Activated T-cell treated with anti-CD3 and anti-CD28 coated beads, Interleukin-2, amount 50 U/mL, for 72 hours (primary cell): ENCODE results near the gene PHACTR1. TPM values are rescaled to one million over a fixed set of nuclear protein-coding genes. Genes with fewer than 3 reads are reported as not detected.

Source experiments
- ATAC-seq, 2 donors: fragments of 150-1000 bp; cut with Tn5 transposase; replicated peaks in 1 of 2; 2 replicates each; pipeline ENCODE4 v1.10.0; 2021; ENCODE audit warnings: moderate library complexity in 2 of 2, mild to moderate bottlenecking in 1 of 2
- DNase-seq, 2 donors: peaks; one replicate each; pipeline ENCODE4 v3.0.0; 2021 to 2022; ENCODE audit warnings: mixed read lengths in 1 of 2
- H3K27ac Mint-ChIP-seq: one replicate; pipeline ENCODE4 v1.8.0; 2022; ENCODE audit warnings: mild to moderate bottlenecking, moderate library complexity, mixed read lengths
- H3K27me3 Mint-ChIP-seq: one replicate; pipeline ENCODE4 v1.8.0; 2022; ENCODE audit warnings: low read depth, mixed read lengths
- H3K36me3 Mint-ChIP-seq, 2 donors: one replicate each; pipeline ENCODE4 v1.8.0; 2022; ENCODE audit warnings: mixed read lengths in 2 of 2, mild to moderate bottlenecking in 1 of 2; ENCODE audit not compliant: insufficient read depth in 2 of 2
- H3K4me1 Mint-ChIP-seq: one replicate; pipeline ENCODE4 v1.8.0; 2022; ENCODE audit warnings: low read depth, mixed read lengths
- H3K4me3 Mint-ChIP-seq, 2 donors: one replicate each; pipeline ENCODE4 v1.8.0; 2022; ENCODE audit warnings: mild to moderate bottlenecking in 2 of 2, mixed read lengths in 2 of 2, moderate library complexity in 2 of 2
- H3K9me3 Mint-ChIP-seq, 2 donors: one replicate each; pipeline ENCODE4 v1.8.0; 2022; ENCODE audit warnings: mixed read lengths in 2 of 2
- total RNA-seq, 2 donors: library from RNA; stranded (reverse); gene quantifications; one replicate each; pipeline ENCODE4 v1.2.3, GENCODE V29; 2022

The PHACTR1 gene
- total RNA-seq, 2 donors from 2014 or later = 0.05 to 0.16 TPM

- H3K27ac Mint-ChIP-seq = no peak overlapping the region
- DNase-seq (peak; percentile 66 to 75), ATAC-seq (peak; percentile 95)
- no peaks in the 10 kb centered on the region for H3K36me3 Mint-ChIP-seq
- no peaks in the 10 kb centered on the region for H3K9me3 Mint-ChIP-seq
- peaks cover 39% of the 10 kb centered on the region for H3K4me1 Mint-ChIP-seq
- peaks cover 12% of the 10 kb centered on the region for H3K27me3 Mint-ChIP-seq
- H3K4me3 Mint-ChIP-seq = peak overlapping the region; percentile 68 to 78
Measured at GRCh38 chr6:13273931-13274706, 557.6 kb downstream of the PHACTR1 start.

DNA sequence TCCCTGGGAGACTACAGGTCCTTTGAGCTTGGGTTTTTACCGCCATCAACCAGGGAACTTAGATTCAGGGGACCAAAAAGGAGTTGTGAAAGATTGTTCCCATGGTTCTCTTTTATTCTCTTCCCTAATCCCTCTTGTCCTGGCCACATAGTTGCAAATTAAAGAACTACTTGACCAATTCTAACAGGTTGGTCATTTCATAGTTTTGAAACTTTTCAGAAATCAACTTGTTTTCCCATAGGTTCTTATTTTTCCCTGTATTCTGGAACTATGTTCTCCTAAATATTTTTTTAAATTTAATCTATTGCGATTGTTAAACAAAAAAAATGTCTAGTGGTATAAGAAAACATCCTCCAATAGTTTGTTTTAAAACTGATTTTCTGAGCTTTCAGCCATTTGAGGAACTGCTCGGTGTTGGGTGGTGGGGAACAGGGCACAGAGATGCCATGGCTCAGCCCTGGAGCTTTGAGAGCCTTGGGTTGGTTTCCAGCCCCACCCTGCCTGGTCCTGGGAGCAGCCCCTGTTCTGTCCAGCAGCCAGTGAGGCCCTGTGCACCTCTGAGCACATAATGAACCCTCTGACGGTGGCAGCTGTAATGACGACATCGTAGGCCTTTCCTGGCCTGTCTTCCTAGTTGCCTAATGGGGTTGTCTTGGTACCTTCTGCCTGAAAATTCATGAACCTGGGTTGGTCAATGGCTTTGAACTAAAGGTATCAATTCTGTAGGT lies 558.3 kb downstream of the PHACTR1 start:
- Mint-ChIP-seq H3K4me3 (peak overlapping the region; percentile 68 to 78), H3K27me3 (peaks cover 9% of the 10 kb centered on the region), H3K9me3 (no peaks in the 10 kb centered on the region), H3K36me3 (no peaks in the 10 kb centered on the region), H3K27ac (no peak overlapping the region), H3K4me1 (peaks cover 39% of the 10 kb centered on the region)
- no peak for ATAC-seq
- no peak for DNase-seq

DNA sequence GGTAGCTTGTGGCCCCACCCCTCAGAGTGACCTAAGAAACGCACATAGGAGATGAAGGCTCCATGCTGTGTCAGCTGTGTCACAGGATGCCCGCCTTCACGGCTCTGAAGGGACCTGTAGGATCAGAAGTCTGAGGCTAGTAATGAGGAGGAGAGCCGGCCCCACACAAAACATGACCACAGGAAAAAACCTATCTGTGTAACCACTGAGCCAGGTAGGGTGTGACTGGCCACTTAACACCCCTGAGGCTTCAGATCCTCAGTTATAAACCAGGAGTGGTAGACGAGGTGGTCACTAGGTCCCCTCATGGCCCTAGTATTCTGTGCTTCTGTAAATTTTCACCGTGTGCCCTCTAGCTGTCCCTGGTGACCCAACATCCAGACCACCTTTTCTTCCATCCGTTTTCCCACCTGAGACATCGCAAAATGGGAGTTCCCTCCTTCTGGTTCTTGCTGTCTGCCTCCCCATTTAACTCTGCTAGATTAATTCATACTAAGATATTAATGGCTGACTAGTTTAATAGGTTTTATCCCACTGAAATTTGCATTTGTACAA lies 558.9 kb downstream of the PHACTR1 start:
- Mint-ChIP-seq H3K27ac (no peak overlapping the region), H3K36me3 (no peaks in the 10 kb centered on the region)

DNA sequence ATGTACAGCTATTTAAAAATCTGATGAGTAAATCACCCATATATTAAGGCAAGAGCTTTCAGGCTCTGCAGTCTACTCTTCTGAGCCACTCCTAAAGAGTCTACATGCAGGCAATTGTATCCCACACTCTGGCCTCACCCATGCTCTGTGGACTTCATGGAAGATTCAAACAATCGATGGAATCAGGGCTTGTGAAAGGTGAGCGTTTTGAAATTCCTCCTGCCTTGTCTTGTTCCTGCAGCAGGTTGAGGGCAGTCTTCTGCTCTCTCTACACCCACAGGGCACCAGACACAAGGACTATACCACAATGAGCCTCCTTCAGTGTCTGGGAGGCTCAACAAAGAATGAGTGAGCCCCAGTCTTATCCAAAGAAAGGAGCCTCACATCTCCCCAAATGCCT lies 560.7 kb downstream of the PHACTR1 start:
- Mint-ChIP-seq H3K4me1 (peaks cover 44% of the 10 kb centered on the region), H3K27ac (no peak overlapping the region), H3K4me3 (no peak overlapping the region), H3K27me3 (peaks cover 2% of the 10 kb centered on the region), H3K36me3 (no peaks in the 10 kb centered on the region), H3K9me3 (no peaks in the 10 kb centered on the region)
- ATAC-seq (no peak), DNase-seq (no peak)

More for the DNA sequence above, 558.9 kb downstream of the PHACTR1 start:
- Mint-ChIP-seq H3K27me3 (peaks cover 6% of the 10 kb centered on the region), H3K4me1 (peaks cover 45% of the 10 kb centered on the region), H3K9me3 (no peaks in the 10 kb centered on the region), H3K4me3 (no peak overlapping the region)
- ATAC-seq (no peak), DNase-seq (no peak)

DNA sequence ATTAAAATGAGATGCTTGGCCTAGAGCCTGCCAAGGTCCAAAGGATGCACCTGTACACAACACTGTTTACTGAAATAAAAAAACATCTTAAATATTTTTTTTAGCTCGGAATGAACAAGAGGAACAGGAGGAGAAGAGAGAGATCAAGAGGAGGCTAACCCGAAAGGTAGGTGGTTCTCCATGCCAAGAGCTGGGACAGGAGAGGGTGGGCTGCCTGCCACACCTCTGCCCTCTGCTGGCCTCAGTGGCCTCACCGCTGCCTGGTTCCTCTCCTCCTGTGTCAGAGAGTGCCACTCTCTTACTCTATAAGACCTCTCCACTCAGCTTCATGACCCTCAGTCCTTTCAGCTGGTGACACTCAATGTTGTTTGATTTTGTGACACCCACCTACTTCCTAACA lies 561.6 kb downstream of the PHACTR1 start:
- H3K4me3 Mint-ChIP-seq = no peak overlapping the region
- H3K27me3 Mint-ChIP-seq = no peaks in the 10 kb centered on the region
- peak; percentile 18 to 27 for DNase-seq
- H3K36me3 Mint-ChIP-seq = no peaks in the 10 kb centered on the region
- H3K9me3 Mint-ChIP-seq = no peaks in the 10 kb centered on the region
- H3K4me1 Mint-ChIP-seq = peaks cover 36% of the 10 kb centered on the region
- no peak for ATAC-seq
- H3K27ac Mint-ChIP-seq = no peak overlapping the region

DNA sequence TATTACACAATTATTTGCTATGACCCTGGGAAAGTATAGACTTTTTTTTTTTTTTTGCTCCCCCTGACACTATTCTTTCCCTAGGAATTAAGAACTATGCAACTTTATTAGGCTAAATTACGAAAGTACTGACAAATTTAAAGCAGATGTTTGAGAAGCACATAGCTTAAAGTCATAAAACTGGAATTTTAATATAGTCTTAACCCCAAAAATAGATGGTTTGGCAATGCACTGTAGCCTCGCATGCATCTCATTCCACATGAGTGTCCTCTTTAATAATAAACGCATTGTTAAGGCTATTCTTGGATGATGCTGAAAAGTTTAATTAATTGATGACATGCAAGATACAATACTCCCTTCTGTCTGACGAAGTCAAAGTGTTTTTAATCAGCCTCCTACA lies 562.4 kb downstream of the PHACTR1 start:
- no peak overlapping the region for H3K4me3 Mint-ChIP-seq
- no peak for ATAC-seq
- peaks cover 27% of the 10 kb centered on the region for H3K4me1 Mint-ChIP-seq
- no peaks in the 10 kb centered on the region for H3K9me3 Mint-ChIP-seq
- no peak for DNase-seq
- H3K36me3 Mint-ChIP-seq = no peaks in the 10 kb centered on the region
- H3K27me3 Mint-ChIP-seq = no peaks in the 10 kb centered on the region
- no peak overlapping the region for H3K27ac Mint-ChIP-seq

GRCh38 chr6:13280254-13280653 lies 563.7 kb downstream of the PHACTR1 start:
- H3K9me3 Mint-ChIP-seq = no peaks in the 10 kb centered on the region
- H3K27ac Mint-ChIP-seq = no peak overlapping the region
- peaks cover 18% of the 10 kb centered on the region for H3K4me1 Mint-ChIP-seq
- H3K4me3 Mint-ChIP-seq = no peak overlapping the region
- ATAC-seq (no peak), DNase-seq (no peak)
- H3K27me3 Mint-ChIP-seq = no peaks in the 10 kb centered on the region
- no peaks in the 10 kb centered on the region for H3K36me3 Mint-ChIP-seq

- no peak for DNase-seq
- Mint-ChIP-seq H3K9me3 (no peaks in the 10 kb centered on the region), H3K27me3 (no peaks in the 10 kb centered on the region), H3K27ac (no peak overlapping the region), H3K36me3 (peaks cover 0 to 3% of the 10 kb centered on the region in 2 donors), H3K4me1 (peaks cover 18% of the 10 kb centered on the region), H3K4me3 (no peak overlapping the region)
- ATAC-seq = no peak
Measured at GRCh38 chr6:13281686-13282085, 565.1 kb downstream of the PHACTR1 start.

DNA sequence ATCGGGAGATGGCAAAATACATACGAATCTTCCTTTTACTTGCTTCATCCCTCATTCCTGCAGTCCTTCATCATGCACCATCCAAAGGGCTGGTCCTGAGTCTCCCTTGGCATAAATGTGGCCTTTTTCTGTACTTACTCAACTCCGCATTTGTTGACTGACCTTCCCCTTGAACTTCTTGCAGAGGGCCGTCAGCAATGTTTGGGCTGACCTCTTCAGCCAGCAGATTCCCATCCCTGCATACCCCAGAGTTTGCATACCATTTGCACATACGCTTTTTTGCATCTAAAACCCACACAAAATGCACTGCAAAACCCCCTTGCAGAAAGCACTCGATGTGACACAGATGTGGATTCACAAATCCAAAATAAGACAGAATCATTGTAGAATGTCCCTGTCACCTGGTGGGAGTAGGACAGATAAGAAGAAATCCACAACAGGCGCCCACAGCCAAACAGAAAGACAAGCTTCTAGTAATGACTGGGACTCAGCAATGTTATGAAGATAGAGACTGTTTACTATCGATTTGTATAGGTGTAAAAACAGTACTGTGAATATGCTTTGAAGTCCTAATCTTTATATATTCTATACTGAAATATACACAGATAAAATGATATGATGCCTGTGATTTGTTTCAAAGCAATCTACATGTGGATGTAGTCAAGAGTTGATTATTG lies 566.0 kb downstream of the PHACTR1 start:
- Mint-ChIP-seq H3K27ac (no peak overlapping the region), H3K27me3 (no peaks in the 10 kb centered on the region), H3K4me3 (no peak overlapping the region), H3K9me3 (peaks cover 0 to 2% of the 10 kb centered on the region in 2 donors), H3K36me3 (peaks cover 0 to 10% of the 10 kb centered on the region in 2 donors), H3K4me1 (peaks cover 15% of the 10 kb centered on the region)
- ATAC-seq (peak; percentile 50 to 66), DNase-seq (no peak)

DNA sequence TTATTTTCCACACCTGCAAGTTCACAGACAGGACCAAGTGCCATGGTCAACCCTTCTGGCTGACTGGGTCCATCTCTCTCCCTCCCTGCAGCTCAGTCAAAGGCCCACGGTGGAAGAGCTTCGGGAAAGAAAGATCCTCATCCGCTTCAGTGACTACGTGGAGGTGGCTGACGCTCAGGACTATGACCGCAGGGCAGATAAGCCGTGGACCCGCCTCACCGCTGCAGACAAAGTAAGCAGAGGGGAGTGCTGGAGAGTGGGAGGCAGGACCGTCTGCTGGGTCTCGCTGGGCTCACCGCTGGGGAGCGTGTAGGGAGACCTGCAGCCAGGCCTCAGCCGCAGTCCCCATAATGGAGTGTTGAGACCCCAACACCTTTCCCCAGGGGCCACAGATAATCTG lies 566.8 kb downstream of the PHACTR1 start:
- H3K9me3 Mint-ChIP-seq = peaks cover 0 to 2% of the 10 kb centered on the region in 2 donors

DNA sequence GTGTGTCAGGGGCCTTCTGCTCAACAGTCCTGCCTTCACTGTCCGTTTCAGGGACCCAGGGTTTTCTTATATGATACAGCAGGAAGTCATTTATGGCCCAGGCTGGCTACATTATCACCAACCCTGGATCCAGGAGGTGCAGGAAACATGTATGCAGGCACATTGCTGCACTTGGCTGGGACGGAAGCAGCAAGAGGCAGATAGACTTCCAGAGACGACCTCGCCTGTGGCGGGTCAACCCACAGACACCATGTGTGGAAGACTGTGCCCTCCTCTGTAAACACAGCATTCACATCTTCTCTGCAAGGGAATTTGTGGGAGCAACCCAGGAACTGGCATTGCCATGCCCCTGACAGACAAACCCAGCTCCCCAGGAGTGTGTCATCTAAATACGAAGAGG lies 568.1 kb downstream of the PHACTR1 start:
- Mint-ChIP-seq H3K9me3 (peaks cover 0 to 2% of the 10 kb centered on the region in 2 donors), H3K36me3 (peaks cover 3 to 15% of the 10 kb centered on the region in 2 donors), H3K27ac (no peak overlapping the region), H3K4me1 (peaks cover 9% of the 10 kb centered on the region), H3K4me3 (no peak overlapping the region), H3K27me3 (no peaks in the 10 kb centered on the region)
- ATAC-seq (no peak), DNase-seq (no peak)

More for the DNA sequence above, 566.8 kb downstream of the PHACTR1 start:
- no peak for DNase-seq
- Mint-ChIP-seq H3K4me3 (no peak overlapping the region), H3K27ac (no peak overlapping the region), H3K27me3 (no peaks in the 10 kb centered on the region), H3K4me1 (peaks cover 9% of the 10 kb centered on the region), H3K36me3 (peaks cover 3 to 11% of the 10 kb centered on the region in 2 donors)
- no peak for ATAC-seq

GRCh38 chr6:13285705-13286104 lies 569.1 kb downstream of the PHACTR1 start:
- DNase-seq (no peak), ATAC-seq (no peak)
- Mint-ChIP-seq H3K36me3 (peaks cover 7 to 15% of the 10 kb centered on the region in 2 donors), H3K9me3 (peaks cover 0 to 2% of the 10 kb centered on the region in 2 donors), H3K27ac (no peak overlapping the region), H3K27me3 (no peaks in the 10 kb centered on the region), H3K4me3 (no peak overlapping the region), H3K4me1 (peaks cover under 1% of the 10 kb centered on the region)

DNA sequence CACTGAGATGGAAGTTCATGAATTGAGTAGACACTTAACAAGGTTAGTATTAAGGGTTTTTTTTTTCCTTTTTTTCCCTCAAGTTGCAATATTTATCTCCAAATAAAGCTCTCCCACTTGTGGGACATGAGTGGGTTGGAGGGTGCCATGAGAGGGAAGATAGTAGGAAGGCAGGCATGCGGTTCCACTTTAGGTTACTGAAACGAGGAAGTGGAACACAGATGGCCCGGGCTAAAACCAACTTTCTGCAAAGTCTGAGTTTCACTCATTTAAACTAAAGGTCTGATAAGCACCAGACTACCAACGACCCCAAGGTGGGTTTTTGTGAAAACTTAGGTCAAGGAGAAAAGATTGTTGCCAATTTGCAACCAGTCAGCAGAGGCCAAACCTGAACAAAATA lies 569.6 kb downstream of the PHACTR1 start:
- ATAC-seq = no peak
- no peaks in the 10 kb centered on the region for H3K27me3 Mint-ChIP-seq

More for the DNA sequence above, 569.6 kb downstream of the PHACTR1 start:
- DNase-seq = no peak
- H3K9me3 Mint-ChIP-seq = peaks cover 0 to 2% of the 10 kb centered on the region in 2 donors
- peaks cover 7 to 15% of the 10 kb centered on the region in 2 donors for H3K36me3 Mint-ChIP-seq
- H3K4me3 Mint-ChIP-seq = no peak overlapping the region
- no peak overlapping the region for H3K27ac Mint-ChIP-seq
- H3K4me1 Mint-ChIP-seq = no peaks in the 10 kb centered on the region
